Tibial artery (tissue), 4 donors: ENCODE results near the gene CREB5.

Experiments used
- DNase-seq, 2 donors: peaks; one replicate each; pipeline ENCODE4 v3.0.0-alpha.2; 2019
- H3K27ac ChIP-seq, 2 donors: fragments of 200-600 bp; sonication (generic) in 1 of 2; 1 replicate in 1 of 2; 2 replicates in 1 of 2; pipeline ENCODE4 v1.5.1; 2018 to 2019; ENCODE audit warnings: mild to moderate bottlenecking in 1 of 2
- H3K27me3 ChIP-seq, 2 donors: fragments of 200-600 bp; sonication (generic) in 1 of 2; one replicate each; pipeline versions ENCODE4 v1.5.1 to v1.6.0; 2016 to 2019
- H3K36me3 ChIP-seq, 3 donors: fragments of 200-600 bp; sonication (generic) in 2 of 3; one replicate each; pipeline ENCODE4 v1.5.1; 2016 to 2019; ENCODE audit warnings: mild to moderate bottlenecking in 2 of 3
- H3K4me1 ChIP-seq, 4 donors: fragments of 200-600 bp; sonication (generic) in 2 of 4; 1 replicate in 3 of 4; 2 replicates in 1 of 4; pipeline ENCODE4 v1.5.1; 2016 to 2019
- H3K4me3 ChIP-seq, 2 donors: fragments of 200-600 bp; sonication (generic) in 1 of 2; 1 replicate in 1 of 2; 2 replicates in 1 of 2; pipeline ENCODE4 v1.5.1; 2018 to 2019; ENCODE audit warnings: mild to moderate bottlenecking in 2 of 2
- H3K9me3 ChIP-seq, 3 donors: fragments of 200-600 bp; sonication (generic) in 1 of 3; one replicate each; pipeline ENCODE4 v1.5.1; 2016 to 2019
- intact Hi-C: fragments of 100-400 bp; cut with DNase I; formaldehyde crosslinking; loops from one replicate; pipeline ENCODE4 v1.15.0; 2023; ENCODE audit warnings: low total_unique reads
- TF ChIP-seq, protein P1 (sequence below), 2 experiments: fragments of 200-600 bp in 1 of 2; fragments of 450-650 bp in 1 of 2; IDR thresholded peaks; one replicate each; pipeline ENCODE4 v1.5.1; 2017 to 2019; ENCODE audit warnings: antibody characterized with exemption in 2 of 2, mild to moderate bottlenecking in 1 of 2, moderate library complexity in 1 of 2

CREB5 gene

DNA sequence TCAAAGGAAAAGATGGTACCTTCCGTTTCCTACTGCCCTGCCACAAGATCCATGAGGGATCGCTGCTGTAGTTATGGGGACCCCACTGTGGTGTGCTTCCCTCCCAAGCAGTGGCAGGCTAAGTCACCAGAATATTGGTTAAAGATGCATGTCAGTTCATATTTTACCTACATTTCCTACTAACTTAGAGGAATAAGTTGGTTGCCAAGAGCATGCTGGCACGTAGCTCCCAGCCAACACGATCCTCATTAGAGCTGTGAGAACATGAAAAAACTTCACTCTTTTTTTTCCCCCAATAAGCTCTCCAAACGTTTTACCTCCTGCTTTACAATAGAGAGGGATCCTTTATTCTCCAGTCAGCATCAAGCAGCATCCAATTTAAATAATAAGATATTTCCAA is 342.1 kb downstream of the CREB5 start:
- Histone ChIP-seq H3K9me3 (no peaks in the 10 kb centered on the region), H3K27ac (no peak overlapping the region), H3K4me3 (no peak overlapping the region), H3K36me3 (no peaks in the 10 kb centered on the region), H3K27me3 (no peaks in the 10 kb centered on the region), H3K4me1 (no peaks in the 10 kb centered on the region)
- no peak for DNase-seq
- intact Hi-C loops, result no loop called here
- TF ChIP-seq, protein P1, sequence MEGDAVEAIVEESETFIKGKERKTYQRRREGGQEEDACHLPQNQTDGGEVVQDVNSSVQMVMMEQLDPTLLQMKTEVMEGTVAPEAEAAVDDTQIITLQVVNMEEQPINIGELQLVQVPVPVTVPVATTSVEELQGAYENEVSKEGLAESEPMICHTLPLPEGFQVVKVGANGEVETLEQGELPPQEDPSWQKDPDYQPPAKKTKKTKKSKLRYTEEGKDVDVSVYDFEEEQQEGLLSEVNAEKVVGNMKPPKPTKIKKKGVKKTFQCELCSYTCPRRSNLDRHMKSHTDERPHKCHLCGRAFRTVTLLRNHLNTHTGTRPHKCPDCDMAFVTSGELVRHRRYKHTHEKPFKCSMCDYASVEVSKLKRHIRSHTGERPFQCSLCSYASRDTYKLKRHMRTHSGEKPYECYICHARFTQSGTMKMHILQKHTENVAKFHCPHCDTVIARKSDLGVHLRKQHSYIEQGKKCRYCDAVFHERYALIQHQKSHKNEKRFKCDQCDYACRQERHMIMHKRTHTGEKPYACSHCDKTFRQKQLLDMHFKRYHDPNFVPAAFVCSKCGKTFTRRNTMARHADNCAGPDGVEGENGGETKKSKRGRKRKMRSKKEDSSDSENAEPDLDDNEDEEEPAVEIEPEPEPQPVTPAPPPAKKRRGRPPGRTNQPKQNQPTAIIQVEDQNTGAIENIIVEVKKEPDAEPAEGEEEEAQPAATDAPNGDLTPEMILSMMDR (IDR thresholded peaks at IDR 0.05), result no peak

DNA sequence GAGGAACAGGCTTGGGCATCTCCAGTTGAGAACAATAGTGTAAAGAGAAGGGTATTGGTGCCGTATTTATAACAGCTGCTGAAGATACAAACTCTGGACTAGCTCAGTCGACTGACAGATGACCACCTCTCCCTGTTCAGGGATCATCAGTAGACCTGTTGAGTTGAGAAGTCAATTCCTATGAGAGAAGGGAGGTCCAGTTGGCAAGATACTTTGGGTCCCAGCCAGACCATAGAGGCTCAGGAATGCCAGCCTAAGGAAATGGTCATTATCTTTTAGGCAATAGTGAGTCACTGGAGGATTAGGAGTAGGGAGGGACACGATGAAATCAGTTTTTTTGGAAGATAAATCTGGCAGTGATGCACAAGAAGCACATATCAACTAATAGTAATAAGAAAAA is 342.9 kb downstream of the CREB5 start:
- Histone ChIP-seq H3K36me3 (no peaks in the 10 kb centered on the region), H3K4me1 (no peaks in the 10 kb centered on the region), H3K4me3 (no peak overlapping the region), H3K27ac (no peak overlapping the region), H3K27me3 (no peaks in the 10 kb centered on the region), H3K9me3 (no peaks in the 10 kb centered on the region)
- TF ChIP-seq, protein P1 (IDR thresholded peaks at IDR 0.05), result no peak
- intact Hi-C loops, result no loop called here
- DNase-seq, result peak in 1 of 2 donors; percentile 52

DNA sequence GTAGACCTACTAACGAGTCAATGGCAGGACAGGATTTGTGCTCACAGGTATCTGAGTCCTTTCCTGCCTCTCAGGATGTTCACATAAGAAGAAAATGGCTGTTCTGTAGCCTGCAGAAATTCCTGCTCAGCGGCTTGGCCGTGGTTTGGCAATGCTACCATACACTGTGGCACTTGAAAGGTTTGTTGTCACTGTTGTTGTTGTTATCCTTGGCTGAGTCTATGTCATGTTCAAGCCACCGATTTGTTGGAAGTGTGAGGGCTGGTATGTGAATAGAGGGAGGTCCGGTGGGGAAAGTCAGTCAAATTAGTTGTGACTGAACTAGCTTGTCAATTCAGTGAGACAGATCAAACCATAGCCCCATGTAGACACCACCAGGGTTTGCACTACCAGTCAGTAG is 345.9 kb downstream of the CREB5 start:
- no peak overlapping the region for H3K4me3 ChIP-seq
- H3K36me3 ChIP-seq, result no peaks in the 10 kb centered on the region
- no peaks in the 10 kb centered on the region for H3K27me3 ChIP-seq
- no peak for DNase-seq
- TF ChIP-seq, protein P1 (IDR thresholded peaks at IDR 0.05), result no peak
- no peaks in the 10 kb centered on the region for H3K4me1 ChIP-seq
- no peaks in the 10 kb centered on the region for H3K9me3 ChIP-seq
- H3K27ac ChIP-seq, result no peak overlapping the region
- intact Hi-C loops, result no loop called here

DNA sequence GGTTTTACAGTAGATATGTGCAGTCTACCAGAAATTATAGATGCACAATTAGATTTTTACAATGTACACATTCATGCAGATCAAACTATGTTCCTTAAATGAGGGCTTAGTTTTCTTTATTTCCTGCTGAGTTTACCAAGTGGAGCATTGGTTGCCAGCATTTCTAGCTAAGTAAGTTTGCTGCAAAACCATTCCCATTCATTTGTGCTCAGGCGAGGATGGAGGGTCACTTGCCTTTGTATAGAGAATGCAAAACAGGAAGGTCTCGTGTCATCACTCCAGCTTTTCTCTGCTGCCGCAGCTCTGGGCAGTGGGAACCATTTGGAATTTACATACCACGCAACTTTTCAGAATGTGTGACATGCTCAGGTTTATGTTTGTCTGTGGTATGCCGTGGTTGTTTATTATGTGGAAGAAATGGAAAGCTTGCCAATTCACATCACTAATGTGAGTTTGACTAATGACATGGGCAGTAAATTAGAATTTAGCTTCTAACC is 347.2 kb downstream of the CREB5 start:
- intact Hi-C loops, result no loop called here
- DNase-seq, result no peak
- TF ChIP-seq, protein P1 (IDR thresholded peaks at IDR 0.05), result no peak
- Histone ChIP-seq H3K4me3 (no peak overlapping the region), H3K27ac (no peak overlapping the region), H3K9me3 (no peaks in the 10 kb centered on the region), H3K27me3 (no peaks in the 10 kb centered on the region), H3K4me1 (no peaks in the 10 kb centered on the region), H3K36me3 (no peaks in the 10 kb centered on the region)

DNA sequence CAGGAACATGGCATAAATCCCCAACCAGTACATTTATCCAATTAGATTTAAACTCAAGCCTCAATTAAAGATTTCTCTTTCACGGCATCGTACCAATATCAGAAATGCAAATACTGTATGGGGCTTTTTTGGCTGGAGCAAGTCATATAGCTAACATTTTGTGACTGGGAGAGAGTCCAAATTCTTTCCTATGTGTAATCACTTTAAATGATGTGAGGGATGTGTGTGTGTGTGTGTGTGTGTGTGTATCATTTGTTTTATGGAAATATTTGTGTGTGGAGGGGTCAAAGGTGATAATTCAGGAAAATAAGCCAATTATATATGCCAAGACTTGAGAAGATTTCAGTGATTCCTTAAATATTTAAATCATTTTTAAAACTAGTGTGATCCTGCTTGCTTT is 349.2 kb downstream of the CREB5 start:
- Histone ChIP-seq H3K4me3 (no peak overlapping the region), H3K36me3 (no peaks in the 10 kb centered on the region), H3K4me1 (no peaks in the 10 kb centered on the region), H3K9me3 (no peaks in the 10 kb centered on the region), H3K27me3 (no peaks in the 10 kb centered on the region), H3K27ac (no peak overlapping the region)
- TF ChIP-seq, protein P1 (IDR thresholded peaks at IDR 0.05), result no peak
- DNase-seq, result no peak
- intact Hi-C loops, result no loop called here

DNA sequence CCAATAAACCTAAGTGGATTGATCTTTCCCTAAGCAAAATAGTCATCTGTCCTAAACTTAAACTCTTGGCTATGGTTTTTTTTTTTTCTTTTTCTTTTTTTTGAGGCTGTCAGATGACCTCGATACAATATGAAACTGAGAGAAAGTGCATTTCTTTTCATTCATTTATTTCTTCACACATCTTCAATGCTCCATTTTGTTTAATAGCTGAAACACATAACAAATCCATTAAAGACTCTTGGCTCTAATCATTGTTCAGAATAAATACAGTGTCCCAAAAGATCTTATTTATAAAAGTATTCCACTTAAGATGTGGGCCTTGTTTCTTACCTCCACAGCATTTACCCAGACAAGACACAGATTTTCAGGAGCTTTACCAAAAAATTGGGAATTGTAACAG is 350.3 kb downstream of the CREB5 start:
- TF ChIP-seq, protein P1 (IDR thresholded peaks at IDR 0.05), result no peak
- H3K4me3 ChIP-seq, result no peak overlapping the region
- no peaks in the 10 kb centered on the region for H3K36me3 ChIP-seq
- peaks cover 0 to 4% (median 0%) of the 10 kb centered on the region in 4 donors for H3K4me1 ChIP-seq
- intact Hi-C loops, result no loop called here
- no peaks in the 10 kb centered on the region for H3K27me3 ChIP-seq
- H3K9me3 ChIP-seq, result no peaks in the 10 kb centered on the region
- no peak overlapping the region for H3K27ac ChIP-seq
- DNase-seq, result no peak
